ENCODE measurements around the gene SSBP4.

Gene SSBP4

DNA sequence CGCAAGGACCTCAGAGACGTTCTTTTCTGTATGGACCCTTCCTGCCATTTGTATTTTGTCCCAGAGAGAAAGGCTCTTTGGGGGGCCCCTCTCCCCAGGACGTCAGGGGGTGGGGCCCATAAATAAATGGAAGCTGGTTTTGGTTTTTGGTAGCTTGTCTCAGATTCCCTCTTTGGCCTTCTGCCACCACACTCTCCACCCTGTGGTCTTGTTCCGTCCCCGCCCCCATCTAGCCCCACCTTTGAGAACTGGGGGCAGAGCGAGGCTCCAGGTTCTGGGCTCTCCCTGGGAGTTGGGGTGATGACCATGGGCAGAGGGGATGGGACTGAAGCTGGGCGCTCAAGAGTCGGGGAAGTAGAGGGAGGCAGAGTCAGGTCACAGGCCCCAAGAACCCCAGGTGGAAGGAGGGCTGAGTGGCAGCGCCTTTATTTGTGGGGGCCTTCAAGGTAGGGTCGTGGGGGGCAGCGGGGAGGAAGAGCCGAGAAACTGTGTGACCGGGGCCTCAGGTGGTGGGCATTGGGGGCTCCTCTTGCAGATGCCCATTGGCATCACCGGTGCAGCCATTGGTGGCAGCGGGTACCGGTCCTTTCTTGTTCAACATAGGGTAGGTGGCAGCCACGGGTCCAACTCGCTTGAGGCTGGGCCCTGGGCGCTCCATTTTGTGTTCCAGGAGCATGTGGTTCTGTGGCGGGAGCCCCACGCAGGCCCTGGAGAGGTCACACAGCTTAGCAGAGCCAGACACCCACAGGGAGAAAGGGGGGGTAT lies 15.4 kb downstream of the SSBP4 start:
- DNase-seq = no peak

DNA sequence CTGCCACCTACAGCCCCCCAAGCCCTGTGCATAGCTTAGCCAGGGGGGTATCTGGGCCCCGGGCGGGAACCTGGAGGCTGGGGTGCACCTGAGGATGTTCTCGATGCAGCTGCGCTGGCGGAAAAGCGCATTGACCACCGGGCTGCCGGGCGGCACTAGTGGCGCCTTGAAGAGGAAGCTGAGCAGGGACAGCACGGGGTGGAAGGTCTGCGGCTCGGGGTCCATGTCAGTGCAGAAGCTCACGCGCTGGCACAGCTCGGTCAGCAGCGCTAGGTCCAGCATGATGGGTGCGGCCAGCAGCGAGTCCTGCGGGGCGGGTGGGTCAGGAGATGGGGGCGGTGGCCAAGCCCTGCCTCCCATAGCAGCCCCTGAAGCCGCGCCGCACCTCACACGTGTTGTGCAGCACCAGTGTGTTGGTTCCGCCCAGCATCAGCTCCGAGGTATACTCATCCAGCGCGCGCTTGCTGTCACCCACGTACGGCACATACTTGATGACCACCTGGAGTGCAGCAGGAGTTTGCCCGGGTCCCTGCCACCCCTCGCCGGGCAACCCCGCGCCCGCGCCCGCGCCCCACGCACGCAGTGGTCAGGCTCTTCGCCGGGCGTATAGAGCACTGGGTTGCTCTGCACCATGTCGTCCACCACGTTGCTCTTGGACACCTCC lies 16.1 kb downstream of the SSBP4 start:
- DNase-seq = no peak

DNA sequence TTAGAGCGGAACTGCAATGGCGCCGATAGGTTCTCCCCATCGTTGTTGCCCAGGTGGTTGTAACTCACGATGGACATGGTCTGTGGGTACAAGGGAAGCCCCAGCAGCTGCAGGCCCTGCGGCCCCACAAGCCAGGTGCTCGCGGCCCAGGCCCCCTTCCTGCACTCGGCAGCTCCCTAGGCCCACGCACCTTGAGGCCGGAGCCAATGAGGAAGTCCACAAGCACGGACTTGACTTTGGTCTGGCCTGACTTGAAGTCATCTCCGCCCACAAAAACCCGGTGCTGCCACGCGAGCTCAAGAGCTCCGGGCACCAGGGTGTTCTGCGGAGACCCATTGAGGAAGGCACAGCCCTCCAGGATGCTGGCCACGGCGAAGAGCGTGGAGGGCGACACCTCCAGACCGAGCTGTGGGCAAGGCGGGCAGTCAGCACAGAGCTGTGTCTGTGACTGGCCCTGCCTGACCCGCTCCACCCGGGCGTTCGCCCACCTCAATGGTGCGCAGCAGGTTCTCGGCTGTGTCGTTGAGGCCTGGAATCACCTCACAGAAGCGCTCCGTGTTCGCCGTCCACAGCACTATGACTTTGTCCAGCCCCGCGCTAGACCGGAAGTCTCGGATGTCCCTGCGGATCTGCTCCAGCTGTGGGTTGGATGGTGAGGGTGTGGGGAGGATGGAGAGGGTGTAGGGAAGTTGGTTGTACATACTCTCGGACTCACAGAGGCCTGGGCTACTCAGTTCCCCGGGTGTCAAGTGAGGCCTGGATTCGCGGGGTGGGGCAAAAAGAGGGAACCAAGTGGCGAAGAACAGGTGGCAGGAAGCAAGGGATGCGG lies 16.9 kb downstream of the SSBP4 start:
- no peak for DNase-seq

DNA sequence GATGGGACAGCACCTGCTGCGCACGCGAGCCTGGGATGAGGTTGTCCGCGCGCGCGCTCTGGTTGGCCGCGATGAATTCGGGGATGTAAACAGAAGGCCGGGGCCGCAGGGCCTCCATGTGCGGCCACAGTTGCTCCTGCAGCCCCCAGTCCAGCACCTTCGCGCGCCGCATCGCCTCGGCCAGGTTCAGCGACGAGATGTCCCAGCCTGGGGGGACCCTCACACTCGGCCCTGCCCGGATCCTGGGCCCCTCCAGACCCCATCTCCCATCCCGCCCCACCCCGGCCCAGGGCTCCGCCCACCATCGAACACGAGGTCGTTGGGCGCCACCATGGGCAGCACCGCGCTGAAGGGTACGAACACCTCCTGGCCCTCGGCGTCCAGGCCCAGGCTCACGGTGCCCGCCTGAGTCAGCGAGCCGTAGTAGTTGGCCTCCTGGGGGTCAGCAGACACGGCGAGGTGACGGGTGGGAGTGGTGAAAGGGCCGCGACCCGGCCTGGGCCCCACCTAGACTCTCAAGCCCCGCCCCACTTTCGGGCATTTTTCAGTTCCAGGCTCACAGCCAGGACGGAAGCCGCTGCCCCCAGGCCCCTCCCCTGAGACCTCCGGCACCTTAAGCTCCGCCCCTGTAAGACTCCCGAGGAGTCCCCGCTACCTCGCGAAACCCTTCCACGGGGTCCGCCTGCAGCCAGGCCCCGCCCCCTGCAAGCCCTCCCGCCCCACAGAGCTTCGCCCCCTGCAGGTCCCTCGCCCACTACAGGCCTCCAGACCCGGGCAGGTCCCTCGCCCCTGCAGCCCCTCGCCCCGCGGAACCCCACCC lies 17.7 kb downstream of the SSBP4 start:
- DNase-seq = peak; percentile 89 to 93

DNA sequence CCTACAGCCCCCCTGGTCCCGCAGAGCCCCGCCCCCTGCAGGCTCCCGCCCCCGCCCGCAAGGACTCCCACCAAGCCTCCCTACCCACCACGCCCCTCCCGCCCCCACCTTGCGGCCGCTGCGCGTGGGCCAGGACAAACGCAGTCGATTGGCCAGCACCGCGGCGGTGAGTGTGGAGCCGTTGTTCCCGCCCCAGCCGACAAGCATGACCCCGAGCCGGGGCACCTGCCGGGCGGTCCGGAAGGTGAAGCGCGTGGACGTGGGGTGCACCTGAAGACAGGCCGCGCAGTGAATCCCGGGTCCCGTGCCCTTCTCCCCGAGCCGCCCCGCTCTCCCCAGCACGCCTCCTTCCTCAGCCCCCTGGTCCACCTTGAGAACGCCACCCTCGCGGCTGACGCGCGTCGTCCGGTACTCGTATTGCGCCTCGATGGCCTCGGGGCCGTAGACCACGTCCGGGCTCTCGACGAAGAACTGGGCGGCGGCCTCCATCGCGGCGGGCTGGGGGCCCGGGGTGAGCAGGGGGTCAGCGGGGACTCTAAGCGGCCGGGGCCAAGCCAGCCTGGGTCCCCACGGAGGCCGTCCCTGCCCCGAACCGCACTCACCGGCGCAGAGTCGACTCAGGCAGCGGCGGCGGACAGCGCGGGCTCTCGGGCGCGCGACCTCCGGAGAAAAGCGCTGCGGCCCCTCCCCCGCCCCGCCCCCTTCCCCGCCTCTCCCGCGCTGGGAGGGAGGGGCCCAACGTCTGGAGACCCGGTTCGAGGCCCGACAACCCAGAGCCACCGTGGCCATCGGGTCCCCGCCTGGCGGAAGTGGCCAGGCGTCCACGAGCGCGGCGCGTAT lies 18.5 kb downstream of the SSBP4 start, which contains the start of gene ISYNA1:
ISYNA1 (minus strand) TSS at position 643 of the 840 bp plus-strand sequence; CDS start at position 489, 154 bp downstream.
- peak in 1 of 2 experiments; percentile 38 for DNase-seq

DNA sequence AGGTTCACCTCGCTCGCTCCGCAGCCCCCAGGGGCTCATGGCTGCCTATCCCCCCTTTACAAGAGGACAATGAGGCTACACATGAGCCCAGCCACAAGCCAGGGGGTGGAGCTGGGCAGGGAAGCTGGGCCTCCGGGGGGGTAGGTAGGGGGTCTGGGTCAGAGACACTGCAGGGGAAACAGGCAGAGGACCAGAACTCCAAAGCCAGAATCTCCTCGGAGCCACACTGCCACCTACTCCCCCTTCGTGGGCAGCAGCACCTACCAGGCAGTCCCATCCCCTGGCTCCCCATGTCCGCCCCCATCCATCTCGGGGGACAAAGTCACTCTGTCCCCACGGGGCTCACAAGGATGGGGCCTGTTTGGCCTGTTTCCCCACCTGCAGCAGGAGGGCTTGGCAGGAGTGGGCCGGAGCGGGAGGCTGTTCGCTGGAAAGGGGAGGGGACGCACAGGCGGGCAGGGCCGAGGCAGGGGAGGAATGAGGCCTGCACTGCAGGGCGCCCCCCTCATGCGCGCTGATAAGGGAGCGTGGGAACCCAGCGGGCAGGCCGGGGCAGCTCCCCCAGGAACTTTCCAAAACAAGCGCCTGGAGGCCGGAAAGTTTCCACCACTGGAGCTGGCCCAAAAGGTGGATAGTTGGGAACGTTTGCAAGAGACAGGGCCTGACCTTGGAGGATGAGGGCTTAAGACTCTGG lies 19.3 kb downstream of the SSBP4 start:
- DNase-seq = peak in 1 of 2 experiments; percentile 38

DNA sequence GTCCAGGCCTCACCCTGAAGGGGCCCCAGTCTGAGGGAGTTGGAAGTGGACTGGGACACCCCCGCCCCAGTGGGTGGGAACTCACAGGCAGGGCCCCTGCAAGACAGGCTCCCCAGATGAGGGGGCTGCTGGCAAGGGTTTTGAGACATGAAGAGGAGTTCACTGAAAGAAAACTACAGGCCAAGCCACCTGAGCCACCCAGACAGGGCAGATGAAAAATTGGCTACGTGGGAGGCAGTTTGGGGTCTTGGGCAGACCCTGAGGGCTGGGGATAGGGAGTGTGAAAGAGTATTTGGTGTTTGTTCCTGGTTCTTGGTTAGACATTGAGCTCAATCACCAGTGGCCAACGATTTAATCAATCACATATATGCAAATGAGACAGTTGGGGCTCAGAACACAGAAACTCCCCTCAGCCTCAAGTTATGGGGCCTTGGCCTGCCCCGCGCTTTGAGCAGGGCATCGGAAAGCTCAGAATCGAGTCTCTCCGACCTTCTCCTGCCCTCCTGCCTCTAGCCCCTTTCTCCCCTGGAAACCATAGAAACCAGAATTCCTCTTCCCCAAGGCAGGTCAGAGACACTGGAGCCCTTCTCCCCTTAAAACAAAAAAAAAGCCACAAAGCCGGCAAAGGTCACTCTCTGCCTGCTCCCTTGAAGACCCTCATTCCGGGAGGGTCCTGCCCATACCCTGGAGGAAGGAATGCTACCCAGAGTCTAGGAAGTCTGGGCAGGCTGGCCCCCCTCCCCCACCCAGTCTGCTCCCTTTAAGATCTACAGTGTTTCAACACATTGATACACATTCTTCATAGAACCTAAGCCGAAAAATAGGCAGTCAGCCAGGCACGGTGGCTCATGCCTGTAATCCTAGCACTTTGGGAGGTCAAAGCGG lies 20.1 kb downstream of the SSBP4 start:
- no peak for DNase-seq

DNA sequence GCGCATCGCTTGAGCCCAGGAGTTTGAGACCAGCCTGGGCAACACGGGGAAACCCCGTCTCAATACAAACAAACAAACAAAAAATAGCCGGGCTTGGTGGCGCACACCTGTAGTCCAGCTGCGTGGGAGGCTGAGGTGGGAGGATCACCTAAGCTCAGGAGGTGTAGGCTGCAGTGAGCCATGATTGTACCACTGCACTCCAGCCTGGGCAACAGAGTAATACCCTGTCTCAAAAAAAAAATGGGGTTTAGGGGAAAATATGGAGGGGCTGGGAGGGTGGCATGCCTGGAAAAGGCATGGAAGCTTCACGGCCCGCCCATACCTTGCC lies 20.7 kb downstream of the SSBP4 start:
- no peak for DNase-seq

DNA sequence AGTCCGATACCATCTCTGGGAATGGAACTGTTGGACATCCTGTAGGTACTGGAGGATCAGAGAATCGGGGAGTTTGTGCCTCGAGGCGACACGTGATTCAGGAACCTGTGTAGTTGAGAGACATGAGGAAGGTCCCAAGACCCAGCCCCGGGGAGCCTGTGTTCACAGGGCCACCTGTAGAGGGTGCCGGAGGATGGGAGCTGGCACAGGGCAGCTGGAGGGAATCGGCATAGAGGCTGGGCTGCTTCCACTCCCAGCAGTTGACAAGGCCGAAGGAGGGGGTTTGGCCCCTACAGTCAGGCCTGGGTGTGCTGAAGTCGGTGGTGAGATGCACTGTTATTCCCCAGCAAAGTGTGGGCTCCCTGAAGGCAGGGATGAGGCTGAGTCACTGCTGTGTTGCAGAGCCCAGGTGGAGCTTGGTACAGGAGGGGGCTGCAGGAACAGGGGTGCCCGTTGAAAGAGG lies 21.2 kb downstream of the SSBP4 start:
- peak; percentile 42 to 65 for DNase-seq

DNA sequence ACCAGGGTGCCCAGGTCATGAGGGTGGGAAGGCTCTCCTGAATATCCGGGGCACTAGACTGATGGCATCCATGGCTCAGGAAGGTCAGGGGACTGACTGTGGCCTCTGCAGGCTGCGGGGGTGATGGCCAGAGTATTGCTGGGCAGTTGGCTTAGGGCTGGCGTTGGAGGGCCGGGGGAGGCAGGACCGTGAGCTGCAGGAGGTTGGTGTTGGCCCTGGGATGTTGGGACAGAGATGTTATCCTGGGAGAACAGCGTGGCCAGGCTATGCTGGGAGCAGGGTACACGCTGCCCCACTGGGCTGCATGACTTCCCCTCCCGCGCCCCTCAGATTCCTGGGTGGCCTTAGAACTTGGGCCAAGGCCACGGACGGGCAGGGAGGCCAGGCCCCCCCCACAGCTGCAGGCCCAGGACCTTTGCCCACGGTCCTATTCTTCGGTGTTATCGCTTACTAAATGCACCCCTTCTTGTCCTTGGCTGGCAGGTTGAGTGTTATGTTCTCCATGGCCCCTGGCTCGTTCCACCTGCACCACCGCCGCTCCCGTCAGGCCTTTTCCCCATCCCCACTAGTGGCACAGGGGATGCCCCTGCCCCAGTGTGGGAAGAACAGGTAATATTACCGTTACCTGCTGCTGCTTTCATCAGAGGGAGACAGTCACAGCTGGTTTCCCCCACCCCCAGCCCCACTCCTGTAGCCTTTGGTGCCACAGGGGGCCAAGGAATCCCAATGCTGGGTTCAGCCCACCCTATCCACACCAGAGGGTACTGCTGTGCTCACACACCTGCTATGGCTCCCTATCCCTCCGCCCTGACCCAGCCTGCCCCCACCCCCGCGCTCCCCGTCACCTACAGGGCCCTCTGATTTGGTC lies 22.0 kb downstream of the SSBP4 start:
- no peak for DNase-seq

DNA sequence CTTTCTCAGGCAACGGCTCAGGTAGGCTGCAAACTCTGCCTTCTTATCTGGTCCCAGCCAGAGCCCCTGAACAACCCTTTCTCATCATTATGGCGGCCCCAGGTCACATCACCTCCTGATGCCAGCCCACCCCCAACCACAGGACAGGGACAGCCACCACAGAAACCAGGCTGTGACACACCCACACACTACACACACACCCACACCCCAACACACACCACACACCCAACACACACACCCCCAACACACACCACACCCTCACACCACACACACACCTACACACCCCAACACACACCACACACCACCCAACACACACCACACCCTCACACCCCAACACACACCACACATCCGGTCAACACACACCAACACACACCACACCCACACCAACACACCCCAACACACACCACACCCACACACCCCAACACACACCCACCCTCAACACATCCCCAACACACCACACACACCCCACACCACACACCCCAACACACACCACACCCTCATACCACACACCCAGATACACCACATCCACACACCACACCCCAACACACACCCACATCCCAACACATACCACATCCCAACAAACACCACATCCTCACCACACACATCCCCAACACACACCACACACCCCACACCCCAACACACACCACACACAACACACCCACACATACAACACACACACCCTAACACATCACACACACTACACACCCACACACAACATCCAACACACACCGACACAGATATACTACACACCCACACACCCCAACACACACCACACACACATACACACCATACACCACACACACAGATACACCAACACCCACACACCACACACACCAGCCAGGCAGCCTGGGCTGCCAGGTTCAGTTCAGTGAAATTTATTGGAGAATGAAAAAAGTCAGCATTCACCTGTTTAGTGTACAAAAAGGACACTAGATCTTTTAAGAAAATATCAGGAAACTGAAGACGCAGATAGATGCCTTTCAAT lies 22.9 kb downstream of the SSBP4 start:
- DNase-seq = no peak

DNA sequence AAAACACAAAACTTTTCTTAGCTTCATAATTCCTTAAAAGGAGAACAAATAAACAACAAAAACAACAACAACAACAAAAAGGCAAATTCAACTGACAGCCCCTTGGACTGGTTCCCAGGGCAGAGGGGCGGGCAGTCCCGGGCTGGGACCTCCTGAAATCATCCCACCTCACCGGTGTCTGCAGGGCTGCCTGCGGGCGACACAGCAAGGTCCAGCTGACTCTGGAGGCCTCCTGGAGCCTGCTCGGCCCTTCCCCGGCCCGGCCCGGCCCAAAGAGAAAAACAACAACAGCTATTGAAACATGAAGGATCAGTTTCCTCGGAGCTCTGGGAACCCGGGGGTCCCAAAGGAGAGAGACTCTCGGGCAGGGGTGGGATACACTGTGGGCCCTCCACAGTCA lies 23.7 kb downstream of the SSBP4 start:
- DNase-seq = no peak

DNA sequence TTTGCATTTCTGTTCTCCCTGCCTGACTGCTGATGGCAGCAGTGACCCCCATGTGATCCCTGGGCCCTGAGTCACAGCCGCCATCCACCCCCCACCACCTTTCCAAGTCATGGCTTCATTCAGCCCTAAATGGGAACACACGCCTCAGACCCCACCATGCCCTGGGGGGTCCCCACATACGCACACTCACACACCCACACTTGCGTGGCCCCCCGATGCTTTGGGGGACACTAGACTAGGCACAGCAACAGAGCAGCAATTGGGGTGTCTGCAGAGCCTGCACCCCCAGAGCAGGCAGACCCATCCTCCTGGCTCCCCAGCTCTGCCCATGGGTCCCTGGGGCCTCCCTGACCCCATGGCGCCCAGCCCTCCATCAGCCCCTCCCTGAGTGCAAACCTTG lies 24.2 kb downstream of the SSBP4 start:
- no peak for DNase-seq

DNA sequence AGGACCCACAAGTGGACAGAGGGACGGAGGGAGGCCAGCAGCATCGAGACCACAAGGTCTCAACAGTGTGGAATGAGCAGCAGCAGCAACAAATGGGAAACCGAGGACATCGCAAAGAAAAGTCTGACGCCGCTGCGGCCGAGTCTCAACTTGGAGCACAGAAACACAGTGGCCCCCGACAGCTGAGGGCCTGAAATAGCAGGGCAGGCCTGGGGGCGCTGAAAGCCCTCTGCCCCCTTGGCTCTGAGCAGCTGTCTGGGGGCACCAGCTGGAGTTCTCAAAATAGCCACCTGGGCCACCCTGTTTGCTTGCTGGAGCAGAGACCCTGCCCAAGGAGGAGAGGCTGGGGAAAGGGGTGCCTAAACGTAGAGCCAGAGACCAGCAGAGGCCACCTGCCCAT lies 24.6 kb downstream of the SSBP4 start:
- DNase-seq = no peak

DNA sequence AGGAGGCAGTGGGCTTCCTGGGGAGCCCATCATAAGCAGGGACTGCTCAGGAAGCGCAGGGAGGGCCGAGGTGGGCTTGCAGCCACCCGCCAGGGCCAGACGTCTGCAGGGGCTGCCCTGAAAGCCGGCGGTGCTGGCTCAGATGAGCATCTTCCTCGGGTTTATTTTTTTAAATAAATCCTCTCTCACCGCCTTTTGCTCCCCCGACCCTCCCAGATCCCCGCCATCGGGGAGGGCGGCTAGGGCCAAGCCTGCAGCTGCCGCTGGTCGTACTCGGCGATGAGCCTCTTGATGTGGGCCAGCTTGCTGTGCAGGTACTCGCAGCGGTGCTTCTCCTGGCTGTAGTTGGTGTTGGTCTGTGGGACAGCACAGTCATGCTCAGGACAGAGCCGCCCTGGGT lies 25.3 kb downstream of the SSBP4 start:
- no peak for DNase-seq

DNA sequence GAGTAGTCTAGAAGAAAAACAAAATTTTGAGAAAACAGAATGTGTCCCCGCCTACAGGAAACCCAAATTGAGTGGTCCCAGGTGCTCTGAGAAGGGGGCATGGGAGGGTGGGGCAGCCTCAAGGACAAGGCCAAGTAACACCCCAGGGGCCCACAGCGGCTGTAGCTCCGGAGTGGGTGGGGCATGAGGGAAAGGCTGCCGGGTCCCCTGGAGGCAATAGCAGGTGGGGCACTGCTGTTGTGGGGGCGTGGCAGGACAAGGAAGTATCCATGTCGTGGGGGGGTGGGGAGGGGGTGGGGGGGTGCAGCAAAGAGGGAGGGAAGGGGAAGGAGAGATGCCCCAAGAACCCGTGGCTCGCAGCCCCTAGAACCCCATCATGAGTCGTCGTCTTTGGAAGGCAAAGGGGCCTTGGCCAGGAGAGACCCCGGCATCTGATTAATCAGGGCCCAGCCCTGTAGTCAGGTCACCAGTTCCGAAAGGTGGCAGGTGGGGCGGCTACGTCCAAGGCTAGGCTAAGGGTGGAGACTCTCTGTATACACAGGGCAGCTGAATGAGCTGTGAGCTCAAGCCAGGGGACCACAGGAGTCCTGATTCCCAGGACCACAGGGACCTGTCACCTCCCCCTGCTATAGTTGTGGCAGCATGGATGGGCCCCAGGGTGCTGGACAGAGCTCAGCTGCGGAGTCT lies 26.2 kb downstream of the SSBP4 start:
- DNase-seq = no peak

All from Kasumi-1 (cell line).